ENCODE results near the gene CNPY1.

CNPY1 gene

DNA sequence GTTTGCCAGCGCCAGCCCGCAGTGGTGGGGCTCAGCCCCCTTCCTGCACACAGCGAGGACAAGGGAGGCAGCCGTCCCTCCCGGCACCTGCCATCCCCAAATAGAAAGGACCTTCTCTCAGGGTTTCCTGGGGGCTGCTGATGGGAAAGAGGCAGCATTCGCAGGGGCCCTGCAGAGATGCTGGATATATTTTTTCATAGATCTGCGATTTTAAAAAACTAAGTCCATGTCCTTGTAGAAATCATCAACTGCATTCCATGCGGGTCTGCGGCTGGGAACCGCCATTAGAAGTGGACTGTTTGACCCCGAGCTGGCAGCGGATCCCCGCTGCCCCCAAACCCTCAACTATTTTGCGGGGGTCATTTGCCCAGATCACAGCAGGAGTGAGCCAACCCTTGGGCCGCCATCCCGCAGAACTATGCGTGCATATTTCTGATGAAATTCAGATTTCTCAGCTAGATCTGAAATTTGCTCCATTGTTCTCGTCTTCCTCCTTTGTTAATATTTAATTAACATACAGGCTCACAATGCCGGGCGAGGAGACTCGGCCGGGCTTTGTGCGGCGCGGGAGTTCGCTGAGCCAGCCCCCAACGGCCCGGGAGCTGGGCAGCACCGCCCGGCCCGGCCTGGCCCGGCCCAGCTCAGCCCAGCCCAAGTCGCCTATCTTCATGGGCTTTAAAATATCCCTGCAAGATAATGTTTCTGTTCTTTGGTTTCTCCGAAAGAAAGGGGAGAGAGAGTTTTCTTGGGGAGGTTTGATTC lies 86.5 kb downstream of the CNPY1 start:
- H3K4me3 ChIP-seq (ENCODE audit: low read depth, low read length) = no peak overlapping the region
- CTCF ChIA-PET = no interaction called here
- DNase-seq (ENCODE audit: low read depth, low spot score) = no peak
- POLR2A ChIA-PET = no interaction called here
- TF ChIP-seq CTCF (IDR thresholded peaks at IDR 0.05; ENCODE audit: insufficient read depth, low read length, missing control alignments) = no peak

GRCh38 chr7:155458878-155459699 lies 87.3 kb downstream of the CNPY1 start:
- no peak for DNase-seq (ENCODE audit: low read depth, low spot score)
- ChIA-PET POLR2A (interaction anchor here (0.6 kb wide), 1 partner anchor 81 kb away, joined by 3 read pairs; no protein-coding TSS in a partner anchor), CTCF (no interaction called here)
- TF ChIP-seq CTCF (IDR thresholded peaks at IDR 0.05; ENCODE audit: insufficient read depth, low read length, missing control alignments) = no peak
- H3K4me3 ChIP-seq (ENCODE audit: low read depth, low read length) = no peak overlapping the region

GRCh38 chr7:155458111-155458877 lies 88.1 kb downstream of the CNPY1 start, which contains the start of gene EN2:
EN2 (plus strand) TSS chr7:155458129; CDS start chr7:155458378, 249 bp downstream.
- H3K4me3 ChIP-seq (ENCODE audit: low read depth, low read length) = peak within 1 kb of the TSS; percentile 49
- no peak for TF ChIP-seq CTCF (IDR thresholded peaks at IDR 0.05; ENCODE audit: insufficient read depth, low read length, missing control alignments)
- POLR2A ChIA-PET = no interaction called here
- CTCF ChIA-PET = no interaction called here
- no peak for DNase-seq (ENCODE audit: low read depth, low spot score)

- no peak for DNase-seq (ENCODE audit: low read depth, low spot score)
- ChIA-PET CTCF (no interaction called here), POLR2A (no interaction called here)
- peak overlapping the region; percentile 49 for H3K4me3 ChIP-seq (ENCODE audit: low read depth, low read length)
- TF ChIP-seq CTCF (IDR thresholded peaks at IDR 0.05; ENCODE audit: insufficient read depth, low read length, missing control alignments) = no peak
Observed at GRCh38 chr7:155457544-155458110, 88.7 kb downstream of the CNPY1 start.

DNA sequence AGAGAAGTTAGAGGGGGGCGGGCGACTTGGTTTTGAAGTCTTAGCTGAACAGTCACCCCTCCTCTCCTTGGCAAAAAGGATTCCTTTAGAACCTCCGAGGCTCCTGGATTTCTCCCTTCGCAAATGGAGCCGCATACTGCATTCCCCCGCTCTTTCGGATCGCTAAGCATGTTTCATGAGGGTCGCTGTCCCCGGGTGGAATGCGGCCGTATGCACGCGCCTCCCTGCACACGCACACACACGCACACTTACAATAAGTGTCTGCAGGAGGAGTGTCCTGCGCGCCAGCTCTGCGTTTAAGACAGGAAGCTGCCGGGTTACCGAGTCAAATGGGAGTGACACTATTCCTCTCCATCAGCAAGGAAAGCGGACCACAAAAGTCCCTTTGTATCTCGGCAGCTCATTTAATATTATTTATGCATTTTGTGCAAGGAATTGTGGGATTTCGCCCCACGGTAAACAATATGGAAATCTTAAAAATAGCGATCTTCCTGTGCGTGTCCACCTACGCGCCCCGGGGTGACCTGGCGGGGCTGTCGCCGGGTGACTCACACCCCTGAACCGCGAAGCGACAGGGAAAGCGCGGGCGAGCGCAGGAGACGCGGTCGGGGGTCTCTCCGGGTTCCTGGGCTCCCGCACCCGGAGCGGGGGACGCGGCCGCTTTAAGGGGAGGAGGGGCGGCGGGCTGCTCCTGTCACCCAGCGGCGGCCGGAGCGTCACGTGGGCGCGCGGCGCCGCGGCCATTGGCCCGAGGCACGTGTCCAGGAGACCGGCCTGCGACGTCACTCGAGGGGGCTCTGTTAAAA lies 89.4 kb downstream of the CNPY1 start:
- TF ChIP-seq CTCF (IDR thresholded peaks at IDR 0.05; ENCODE audit: insufficient read depth, low read length, missing control alignments) = no peak
- ChIA-PET POLR2A (no interaction called here), CTCF (no interaction called here)
- H3K4me3 ChIP-seq (ENCODE audit: low read depth, low read length) = peak overlapping the region; percentile 49
- DNase-seq (ENCODE audit: low read depth, low spot score) = no peak
